Muscle layer of colon (tissue), 2 donors: ENCODE measurements around the gene NECTIN2.

ENCODE experiments used
- H3K27ac ChIP-seq: one replicate; pipeline ENCODE4 v1.7.0; 2013; ENCODE audit warnings: low read depth, mild to moderate bottlenecking, low read length, moderate library complexity
- H3K27me3 ChIP-seq, 2 donors: one replicate each; pipeline ENCODE4 v1.7.0; 2013; ENCODE audit warnings: low read length in 2 of 2, mild to moderate bottlenecking in 2 of 2; ENCODE audit not compliant: insufficient read depth in 2 of 2, control insufficient read depth in 1 of 2
- H3K36me3 ChIP-seq: one replicate; pipeline ENCODE4 v1.7.0; 2013; ENCODE audit warnings: mild to moderate bottlenecking, low read length; ENCODE audit not compliant: insufficient read depth
- H3K4me1 ChIP-seq: one replicate; pipeline ENCODE4 v1.7.0; 2013; ENCODE audit warnings: mild to moderate bottlenecking, low read length; ENCODE audit not compliant: insufficient read depth
- H3K4me3 ChIP-seq, 2 donors: one replicate each; pipeline ENCODE4 v1.7.0; 2013; ENCODE audit warnings: low read length in 2 of 2, low read depth in 1 of 2, mild to moderate bottlenecking in 1 of 2, moderate library complexity in 1 of 2
- H3K9ac ChIP-seq: one replicate; pipeline ENCODE4 v1.7.0; 2013; ENCODE audit warnings: low read length
- H3K9me3 ChIP-seq: one replicate; pipeline ENCODE4 v1.7.0; 2013; ENCODE audit warnings: mild to moderate bottlenecking, low read length
- donor health status: abdominal sarcoma.
- donor health status: Adenocarcinoma of cecum.

The NECTIN2 gene

GRCh38 chr19:44845286-44845611 is 848 bp upstream of the NECTIN2 start:
- Histone ChIP-seq H3K4me3 (peak overlapping the region in 1 of 2 donors; percentile 58), H3K27me3 (no peaks in the 10 kb centered on the region), H3K9me3 (no peaks in the 10 kb centered on the region), H3K36me3 (no peaks in the 10 kb centered on the region), H3K27ac (no peak overlapping the region), H3K9ac (no peak overlapping the region), H3K4me1 (peaks cover 28% of the 10 kb centered on the region)

GRCh38 chr19:44846455-44847143 is 502 bp downstream of the NECTIN2 start:
- Histone ChIP-seq H3K27ac (peak overlapping the region; percentile 94), H3K4me1 (peaks cover 28% of the 10 kb centered on the region), H3K27me3 (no peaks in the 10 kb centered on the region), H3K4me3 (peak overlapping the region; percentile 75 to 91), H3K9me3 (no peaks in the 10 kb centered on the region), H3K36me3 (no peaks in the 10 kb centered on the region), H3K9ac (peak overlapping the region; percentile 80)

- peak overlapping the region; percentile 94 for H3K27ac ChIP-seq
- peak overlapping the region; percentile 75 to 91 for H3K4me3 ChIP-seq
- H3K9me3 ChIP-seq: no peaks in the 10 kb centered on the region
- no peaks in the 10 kb centered on the region for H3K36me3 ChIP-seq
- peak overlapping the region; percentile 80 for H3K9ac ChIP-seq
- H3K4me1 ChIP-seq: peaks cover 28% of the 10 kb centered on the region
- no peaks in the 10 kb centered on the region for H3K27me3 ChIP-seq
Measured at GRCh38 chr19:44847144-44848035, 1.3 kb downstream of the NECTIN2 start.

GRCh38 chr19:44848036-44848811 is 2.1 kb downstream of the NECTIN2 start:
- peak overlapping the region; percentile 80 for H3K9ac ChIP-seq
- H3K4me3 ChIP-seq: peak overlapping the region; percentile 75 to 91
- H3K9me3 ChIP-seq: no peaks in the 10 kb centered on the region
- H3K36me3 ChIP-seq: no peaks in the 10 kb centered on the region
- H3K27me3 ChIP-seq: no peaks in the 10 kb centered on the region
- peaks cover 28% of the 10 kb centered on the region for H3K4me1 ChIP-seq
- peak overlapping the region; percentile 94 for H3K27ac ChIP-seq

GRCh38 chr19:44848812-44849447 is 2.8 kb downstream of the NECTIN2 start:
- H3K9me3 ChIP-seq: no peaks in the 10 kb centered on the region
- H3K36me3 ChIP-seq: no peaks in the 10 kb centered on the region
- peak overlapping the region; percentile 80 for H3K9ac ChIP-seq
- H3K27ac ChIP-seq: peak overlapping the region; percentile 94
- peaks cover 28% of the 10 kb centered on the region for H3K4me1 ChIP-seq
- no peaks in the 10 kb centered on the region for H3K27me3 ChIP-seq
- peak overlapping the region; percentile 75 to 91 for H3K4me3 ChIP-seq

- H3K27ac ChIP-seq: no peak overlapping the region
- H3K27me3 ChIP-seq: no peaks in the 10 kb centered on the region
- no peaks in the 10 kb centered on the region for H3K36me3 ChIP-seq
- no peak overlapping the region for H3K9ac ChIP-seq
- no peak overlapping the region for H3K4me3 ChIP-seq
- H3K4me1 ChIP-seq: peaks cover 19% of the 10 kb centered on the region
- H3K9me3 ChIP-seq: no peaks in the 10 kb centered on the region
Measured at GRCh38 chr19:44850641-44851109, 4.6 kb downstream of the NECTIN2 start.

- Histone ChIP-seq H3K27ac (no peak overlapping the region), H3K4me3 (no peak overlapping the region), H3K27me3 (no peaks in the 10 kb centered on the region), H3K36me3 (no peaks in the 10 kb centered on the region), H3K4me1 (peaks cover 19% of the 10 kb centered on the region), H3K9me3 (no peaks in the 10 kb centered on the region), H3K9ac (no peak overlapping the region)
Measured at GRCh38 chr19:44851427-44851826, 5.3 kb downstream of the NECTIN2 start.

GRCh38 chr19:44855606-44856005 is 9.5 kb downstream of the NECTIN2 start:
- no peak overlapping the region for H3K9ac ChIP-seq
- H3K9me3 ChIP-seq: no peaks in the 10 kb centered on the region
- H3K4me1 ChIP-seq: no peaks in the 10 kb centered on the region
- no peak overlapping the region for H3K4me3 ChIP-seq
- no peaks in the 10 kb centered on the region for H3K27me3 ChIP-seq
- peaks cover 5% of the 10 kb centered on the region for H3K36me3 ChIP-seq
- H3K27ac ChIP-seq: no peak overlapping the region

GRCh38 chr19:44856421-44857083 is 10.5 kb downstream of the NECTIN2 start:
- no peaks in the 10 kb centered on the region for H3K27me3 ChIP-seq
- H3K9ac ChIP-seq: no peak overlapping the region
- peaks cover 5% of the 10 kb centered on the region for H3K36me3 ChIP-seq
- H3K27ac ChIP-seq: no peak overlapping the region
- no peaks in the 10 kb centered on the region for H3K9me3 ChIP-seq
- no peaks in the 10 kb centered on the region for H3K4me1 ChIP-seq
- no peak overlapping the region for H3K4me3 ChIP-seq

GRCh38 chr19:44857837-44858236 is 11.7 kb downstream of the NECTIN2 start:
- H3K27ac ChIP-seq: no peak overlapping the region

More at GRCh38 chr19:44857837-44858236, 11.7 kb downstream of the NECTIN2 start:
- no peaks in the 10 kb centered on the region for H3K9me3 ChIP-seq
- peaks cover 5% of the 10 kb centered on the region for H3K36me3 ChIP-seq
- H3K9ac ChIP-seq: no peak overlapping the region
- no peaks in the 10 kb centered on the region for H3K4me1 ChIP-seq
- H3K27me3 ChIP-seq: no peaks in the 10 kb centered on the region
- no peak overlapping the region for H3K4me3 ChIP-seq
